ENCODE measurements around the gene FKBP1A. TPM values are rescaled to one million over a fixed set of nuclear protein-coding genes. Genes with fewer than 3 reads are reported as not detected.

Gene FKBP1A
- polyA plus RNA-seq, 12 donors = 235 to 628 (median 298) TPM

DNA sequence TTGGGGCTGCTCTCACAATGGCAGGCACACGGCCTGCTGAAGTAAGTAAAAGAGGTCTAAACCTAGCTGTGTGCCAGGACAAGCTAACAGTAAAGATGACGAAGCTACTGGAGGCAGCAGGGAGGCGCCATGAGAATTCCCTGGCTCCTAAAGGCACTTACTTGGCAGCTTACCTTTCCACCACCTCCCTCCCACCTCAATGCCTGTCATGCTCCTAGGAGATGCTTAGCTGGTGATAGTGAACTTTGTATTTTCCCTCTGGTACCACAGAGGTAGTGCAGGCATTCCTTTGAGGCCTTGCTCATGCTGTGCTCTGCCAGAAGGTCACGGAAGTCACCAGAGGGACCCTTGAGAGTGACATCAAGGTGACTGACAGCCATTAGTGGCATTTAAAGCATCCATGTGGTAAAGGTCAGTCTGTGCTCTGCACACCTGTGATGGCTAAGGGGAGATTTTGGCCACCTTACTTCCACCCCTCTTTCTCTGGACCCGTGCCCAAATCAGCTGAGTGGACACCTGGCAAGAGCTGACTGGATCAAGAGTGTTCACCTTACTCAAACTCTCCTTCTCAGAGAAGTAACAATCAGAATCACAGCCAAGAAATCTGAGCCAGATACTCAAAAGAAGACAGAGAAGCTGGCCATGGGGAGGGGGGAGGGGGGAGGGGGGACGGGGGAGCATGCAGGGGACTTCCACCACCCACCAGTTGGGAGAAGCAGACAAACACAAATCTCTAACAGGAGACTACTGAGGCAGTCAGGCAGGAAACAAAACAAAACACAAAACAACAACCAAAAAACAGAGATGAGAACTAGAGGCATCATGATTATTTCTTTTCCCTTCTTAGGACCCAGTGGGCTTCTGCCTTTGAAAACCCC, 2.9 kb downstream of the FKBP1A start:
- DNase-seq = no peak

GRCh38 chr20:1388741-1389483, 3.9 kb downstream of the FKBP1A start:
- DNase-seq = no peak

DNA sequence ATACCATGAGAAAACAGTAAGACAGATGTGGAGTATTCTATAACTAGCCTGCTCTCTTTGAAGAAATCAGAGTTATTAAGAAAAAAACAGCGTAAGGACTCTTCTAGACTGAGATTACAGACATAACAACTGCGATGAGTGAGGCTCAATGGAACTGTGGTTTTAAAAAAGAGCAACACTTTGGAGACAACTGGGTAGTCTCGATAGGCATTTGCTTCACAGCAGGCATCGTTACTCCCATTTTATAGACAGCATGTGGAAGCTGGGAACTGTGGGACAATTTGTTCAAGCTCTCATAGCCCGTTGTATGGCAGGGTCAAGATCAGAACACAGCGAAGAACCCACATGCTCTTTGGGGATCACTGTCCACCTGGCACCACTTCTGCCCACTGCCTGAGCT, 4.6 kb downstream of the FKBP1A start:
- no peak for DNase-seq

- no peak for DNase-seq
These were observed 6.5 kb downstream of the FKBP1A start for GRCh38 chr20:1386323-1386722.

DNA sequence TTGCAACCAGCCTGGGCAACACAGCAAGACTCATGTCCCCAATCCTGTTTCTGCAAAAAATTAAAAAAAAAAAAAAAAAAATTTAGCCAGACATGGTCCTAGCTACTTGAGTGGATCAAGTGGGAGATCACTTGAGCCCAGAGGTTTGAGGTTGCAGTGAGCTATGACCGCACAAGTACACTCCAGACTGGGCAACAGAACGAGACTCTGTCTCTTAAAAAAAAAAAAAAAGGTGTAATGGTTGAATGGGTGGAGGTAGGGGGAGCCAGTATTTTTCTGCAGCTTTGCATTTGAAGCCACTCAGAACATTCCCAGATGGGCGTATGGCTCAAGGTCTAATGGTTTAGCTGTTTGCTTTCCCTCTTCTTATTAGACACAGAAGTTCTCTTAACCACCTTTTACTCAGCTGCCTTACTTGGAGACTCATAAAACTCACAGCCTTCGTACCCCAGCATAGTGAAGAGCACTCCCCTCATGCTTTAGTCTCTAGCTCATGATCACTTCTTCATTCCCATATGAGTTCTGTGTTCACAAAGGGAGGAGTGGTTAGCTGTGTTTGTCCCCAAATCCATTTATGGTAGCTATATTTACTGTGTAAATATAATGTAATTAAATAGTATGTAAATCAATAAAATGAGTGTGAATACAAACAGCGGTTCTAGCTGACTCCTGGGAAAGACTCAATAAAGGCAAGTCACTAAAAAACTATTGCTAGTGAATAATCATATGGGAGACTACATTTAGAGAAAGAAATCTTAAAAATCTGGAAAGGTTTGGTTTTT, 9.0 kb downstream of the FKBP1A start:
- no peak for DNase-seq

GRCh38 chr20:1382670-1383069, 10.2 kb downstream of the FKBP1A start:
- DNase-seq = no peak

DNA sequence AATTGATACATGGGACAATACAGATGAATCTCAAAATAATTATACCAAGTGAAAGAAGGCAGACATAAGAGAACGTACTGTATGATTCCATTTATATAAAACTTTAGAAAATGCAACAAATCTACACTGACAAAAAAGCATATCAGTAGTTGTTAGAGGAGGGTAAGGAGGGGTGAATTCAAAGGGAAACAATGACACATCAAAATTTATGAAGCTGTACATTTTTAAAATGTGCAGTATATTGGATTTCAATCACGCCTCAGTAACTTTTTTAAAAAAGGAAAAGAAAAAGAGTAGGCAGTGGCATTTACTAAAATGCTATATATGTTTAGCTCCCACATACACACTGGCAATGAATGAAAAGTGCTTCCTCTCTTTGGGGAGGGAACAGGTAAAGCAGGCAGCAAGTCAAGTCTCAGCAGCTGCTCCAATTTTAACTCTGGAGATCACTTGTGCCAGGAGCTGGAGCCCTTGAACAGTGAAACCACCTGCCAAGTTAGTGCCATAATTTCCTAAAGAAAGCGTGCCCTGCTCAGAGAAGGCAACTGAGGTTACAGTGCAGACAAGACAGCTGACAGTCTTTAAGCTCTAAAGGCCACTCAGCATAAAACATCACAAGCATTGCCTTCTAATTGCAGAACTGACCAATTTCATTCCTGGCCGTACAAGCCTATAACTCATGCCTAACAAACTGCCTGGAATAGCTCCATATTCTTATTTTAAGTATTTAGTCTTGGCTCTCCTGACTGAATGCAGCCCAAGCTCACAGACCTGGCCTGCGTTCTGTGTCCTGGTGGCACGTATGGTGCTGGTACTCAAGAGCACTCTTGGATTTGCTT, 10.9 kb downstream of the FKBP1A start:
- no peak for DNase-seq

DNA sequence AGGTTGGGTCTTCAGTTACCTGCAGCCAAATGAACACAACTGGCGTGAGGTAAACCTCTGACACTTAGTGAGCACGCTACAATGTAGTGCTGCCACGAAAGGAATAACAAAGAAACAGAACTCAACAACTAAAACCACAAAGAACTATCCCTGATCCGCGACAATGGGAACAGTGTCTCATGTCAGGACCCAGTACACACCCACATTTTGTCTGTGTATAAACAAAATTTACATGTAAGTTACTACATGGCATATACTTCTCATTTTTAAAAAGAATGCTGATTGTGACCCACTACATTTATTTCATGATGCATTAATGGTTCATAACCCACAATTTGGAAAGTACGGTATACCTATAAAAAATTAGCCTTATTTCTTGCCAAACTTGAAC, 14.1 kb downstream of the FKBP1A start:
- DNase-seq = no peak

- no peak for DNase-seq
These were observed 14.7 kb downstream of the FKBP1A start for GRCh38 chr20:1377984-1378734.

DNA sequence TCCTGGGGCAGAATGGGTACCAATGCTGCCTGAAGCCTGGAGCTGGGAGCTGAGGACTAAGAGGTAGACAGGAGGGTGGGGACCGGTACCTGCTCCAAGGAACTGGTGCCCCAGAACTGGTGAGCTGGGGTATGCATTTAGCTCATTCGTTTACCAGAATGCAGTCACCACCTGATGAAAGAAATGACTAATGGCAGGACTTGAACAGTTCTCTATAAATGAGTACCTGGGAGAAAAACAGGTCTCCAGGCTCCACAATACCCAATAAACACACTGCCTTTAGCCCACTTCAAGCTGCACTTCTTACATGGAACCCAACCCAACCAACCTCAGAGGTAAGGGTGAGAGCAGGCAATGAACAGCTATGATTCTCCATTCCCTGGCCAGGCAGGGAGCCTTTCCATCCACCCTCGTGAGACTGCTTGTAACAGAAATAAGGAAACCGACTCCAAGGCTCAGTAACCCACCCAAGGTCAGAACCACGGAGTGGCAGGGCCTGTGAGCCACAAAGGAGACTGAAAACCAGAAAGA, 15.4 kb downstream of the FKBP1A start:
- DNase-seq = no peak

- DNase-seq = no peak
These were observed 16.2 kb downstream of the FKBP1A start for GRCh38 chr20:1376408-1377270.

DNA sequence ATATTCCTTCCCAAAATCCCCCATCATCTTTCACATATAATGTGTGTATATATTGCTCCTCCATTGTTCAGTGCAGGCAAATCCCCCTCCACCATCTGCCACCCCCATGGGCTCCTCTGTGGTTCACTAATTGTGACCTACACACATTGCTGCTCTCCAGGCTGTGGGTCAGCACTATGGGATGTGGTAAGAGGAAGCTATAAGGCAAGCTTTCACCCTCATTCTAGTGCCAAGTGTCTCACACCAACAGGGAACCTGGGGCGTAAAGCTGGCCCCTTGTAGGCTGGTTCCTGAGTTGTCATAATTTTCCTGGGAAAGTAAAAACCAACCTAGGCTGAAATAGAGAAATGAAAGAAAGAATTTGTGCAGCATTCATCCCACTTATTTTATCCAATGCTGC, 16.8 kb downstream of the FKBP1A start:
- no peak for DNase-seq

DNA sequence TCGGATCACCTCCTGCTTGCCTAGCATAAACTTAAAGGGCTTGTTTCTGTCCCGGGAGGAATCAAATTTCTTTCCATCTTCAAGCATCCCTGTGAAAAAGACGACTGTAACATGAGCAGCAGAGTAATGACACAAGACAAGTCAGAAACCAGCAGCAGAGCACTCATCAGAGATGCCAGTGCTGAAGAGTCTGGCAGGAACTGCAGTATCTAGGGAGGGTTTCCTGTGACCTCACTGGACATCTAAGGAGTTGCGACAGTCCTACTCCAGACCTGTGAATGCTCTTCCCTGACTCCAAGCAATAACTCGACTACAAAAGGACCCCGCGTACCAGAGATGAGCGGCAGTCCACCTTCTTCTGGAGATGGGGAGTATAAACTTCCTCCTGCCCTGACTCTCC, 17.3 kb downstream of the FKBP1A start:
- no peak for DNase-seq

- DNase-seq = no peak
These were observed 18.6 kb downstream of the FKBP1A start for GRCh38 chr20:1374246-1374645.

DNA sequence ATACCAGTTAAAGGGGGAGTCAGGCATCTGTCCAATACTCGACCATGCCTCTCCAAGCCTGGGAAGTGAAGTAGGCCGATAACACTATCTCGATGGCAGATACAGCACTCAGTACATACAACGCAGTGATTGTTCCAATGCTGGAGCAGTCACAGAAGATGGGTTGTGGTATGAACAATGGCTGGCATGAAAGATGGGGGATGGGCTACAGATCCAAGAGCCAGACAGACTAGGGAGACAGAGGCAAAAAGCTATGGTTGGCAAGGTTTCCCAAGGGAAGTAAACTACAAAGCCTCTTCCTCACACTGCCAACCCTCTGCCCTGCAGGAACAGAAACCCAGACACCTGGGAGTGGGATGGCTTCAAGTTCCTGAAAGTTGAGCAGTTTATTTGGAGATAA, 19.2 kb downstream of the FKBP1A start:
- no peak for DNase-seq

DNA sequence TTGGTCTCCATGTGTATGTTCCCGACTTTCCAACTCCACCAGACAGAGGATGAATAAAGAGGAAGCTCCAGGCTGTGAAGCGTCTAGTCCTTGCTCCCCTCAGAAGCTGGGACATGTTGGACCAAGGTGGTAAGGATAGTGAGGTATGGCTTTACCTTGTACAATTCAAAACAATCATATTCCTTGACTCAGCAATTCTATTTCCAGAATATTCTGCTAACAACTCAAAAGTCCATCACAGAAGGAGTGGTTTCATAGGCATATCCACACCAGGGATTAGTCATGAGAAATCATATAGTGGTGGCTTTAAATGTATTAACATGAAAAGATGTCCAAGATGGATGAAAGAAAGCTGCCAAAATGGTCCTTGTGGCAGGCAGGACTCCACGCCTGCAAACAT, 19.8 kb downstream of the FKBP1A start:
- no peak for DNase-seq

GRCh38 chr20:1371830-1372539, 20.9 kb downstream of the FKBP1A start:
- DNase-seq = no peak

DNA sequence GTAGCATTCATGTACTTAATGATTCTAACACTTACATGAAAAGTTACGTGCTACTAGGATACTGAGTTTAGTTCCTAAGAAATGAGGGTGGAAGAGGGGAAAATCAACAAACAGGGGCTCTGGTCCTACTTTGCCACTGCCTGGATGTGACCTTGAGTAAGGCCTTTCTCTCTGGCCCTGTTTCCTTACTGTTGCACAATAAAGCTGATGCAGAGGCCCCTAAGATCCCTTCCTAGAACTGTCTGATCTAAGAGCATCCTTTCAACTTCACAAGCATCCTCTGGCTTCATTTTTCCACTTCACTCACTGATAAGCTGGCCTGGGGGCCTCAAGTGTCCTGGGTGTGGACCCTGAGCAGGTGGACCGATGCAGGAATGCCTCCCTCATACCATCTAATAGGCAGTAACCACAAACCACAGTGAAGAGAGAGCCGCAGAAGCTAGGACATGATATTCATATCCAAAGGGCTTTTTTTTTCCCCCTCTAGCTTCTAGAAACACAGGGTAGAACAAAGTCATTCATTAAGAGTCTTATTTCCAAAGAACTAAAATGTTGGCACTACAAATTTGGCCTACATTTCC, 21.6 kb downstream of the FKBP1A start:
- DNase-seq = no peak

Data from muscle of arm (tissue), 12 donors.